HG03045 (cell line): ENCODE results near the gene GPC6.

Experiments
- ATAC-seq: cut with Tn5 transposase; IDR thresholded peaks from one replicate; pipeline ENCODE4 v1.9.1; 2021; ENCODE audit warnings: mild to moderate bottlenecking, moderate library complexity; ENCODE audit not compliant: unreplicated experiment

Gene GPC6

GRCh38 chr13:93368296-93368695 is 141.7 kb downstream of the GPC6 start:
- no peak for ATAC-seq

GRCh38 chr13:93368718-93369117 is 142.1 kb downstream of the GPC6 start:
- ATAC-seq: no peak

- ATAC-seq: no peak
Measured at GRCh38 chr13:93372856-93373255, 146.2 kb downstream of the GPC6 start.

GRCh38 chr13:93375491-93375890 is 148.9 kb downstream of the GPC6 start:
- no peak for ATAC-seq

- ATAC-seq: no peak
Measured at GRCh38 chr13:93377196-93377595, 150.6 kb downstream of the GPC6 start.

GRCh38 chr13:93378184-93378583 is 151.6 kb downstream of the GPC6 start:
- no peak for ATAC-seq

GRCh38 chr13:93386116-93386515 is 159.5 kb downstream of the GPC6 start:
- no peak for ATAC-seq

GRCh38 chr13:93388701-93389100 is 162.1 kb downstream of the GPC6 start:
- ATAC-seq: no peak

GRCh38 chr13:93397619-93398018 is 171.0 kb downstream of the GPC6 start:
- ATAC-seq: no peak

GRCh38 chr13:93398167-93399035 is 171.8 kb downstream of the GPC6 start:
- ATAC-seq: no peak

GRCh38 chr13:93399212-93399611 is 172.6 kb downstream of the GPC6 start:
- ATAC-seq: no peak

GRCh38 chr13:93406136-93406535 is 179.5 kb downstream of the GPC6 start:
- ATAC-seq: no peak

- no peak for ATAC-seq
Measured at GRCh38 chr13:93407551-93407950, 180.9 kb downstream of the GPC6 start.

- no peak for ATAC-seq
Measured at GRCh38 chr13:93409001-93409400, 182.4 kb downstream of the GPC6 start.

- no peak for ATAC-seq
Measured at GRCh38 chr13:93409816-93410215, 183.2 kb downstream of the GPC6 start.

GRCh38 chr13:93411186-93411680 is 184.6 kb downstream of the GPC6 start:
- ATAC-seq: no peak

- no peak for ATAC-seq
Measured at GRCh38 chr13:93412676-93413075, 186.1 kb downstream of the GPC6 start.

- ATAC-seq: no peak
Measured at GRCh38 chr13:93413972-93414717, 187.5 kb downstream of the GPC6 start.

GRCh38 chr13:93416736-93417355 is 190.2 kb downstream of the GPC6 start:
- no peak for ATAC-seq

GRCh38 chr13:93418398-93418797 is 191.8 kb downstream of the GPC6 start:
- no peak for ATAC-seq

GRCh38 chr13:93420206-93420605 is 193.6 kb downstream of the GPC6 start:
- ATAC-seq: no peak
